Activated CD8-positive, alpha-beta T cell treated with anti-CD3 and anti-CD28 coated beads for 36 hours (primary cell): ENCODE results near the gene ZNF487. TPM values are rescaled to one million over a fixed set of nuclear protein-coding genes. Genes with fewer than 3 reads are reported as not detected.
"Not testable (repeated sequence)": the region's sequence is repeated elsewhere in the genome, so short reads cannot be mapped to it uniquely, and the experiment has no call there.

Source experiments
- ATAC-seq: fragments of 200-7000 bp; cut with Tn5 transposase; one replicate; pipeline ENCODE4 v1.10.0; 2021; ENCODE audit warnings: mild to moderate bottlenecking, moderate library complexity
- CTCF ChIA-PET: fragments of 350-600 bp; sonication (Branson Sonifier 250); formaldehyde crosslinking; loops from one replicate; lab custom pipeline; 2021; ENCODE audit warnings: antibody characterized with exemption; lab: Charles Lee
- POLR2A ChIA-PET: fragments of 350-600 bp; sonication (Branson Sonifier 250); formaldehyde crosslinking; loops from one replicate; lab custom pipeline; 2021; ENCODE audit warnings: antibody characterized with exemption; lab: Charles Lee
- DNase-seq: peaks from one replicate; pipeline ENCODE4 v3.0.0-alpha.2; 2020
- H3K27ac Mint-ChIP-seq: one replicate; pipeline ENCODE4 v1.8.0; 2021; ENCODE audit warnings: mild to moderate bottlenecking, mixed read lengths
- H3K27me3 Mint-ChIP-seq: one replicate; pipeline ENCODE4 v1.8.0; 2021; ENCODE audit warnings: mixed read lengths
- H3K36me3 Mint-ChIP-seq: one replicate; pipeline ENCODE4 v1.8.0; 2021; ENCODE audit warnings: low read depth, mixed read lengths
- H3K4me1 Mint-ChIP-seq: one replicate; pipeline ENCODE4 v1.8.0; 2021; ENCODE audit warnings: low read depth, mixed read lengths
- H3K4me3 Mint-ChIP-seq: one replicate; pipeline ENCODE4 v1.8.0; 2021; ENCODE audit warnings: mild to moderate bottlenecking, moderate library complexity, mixed read lengths
- H3K9me3 Mint-ChIP-seq: one replicate; pipeline ENCODE4 v1.8.0; 2021; ENCODE audit warnings: mixed read lengths
- CTCF ChIP-seq: fragments of 200-600 bp; IDR thresholded peaks from one replicate; pipeline ENCODE4 v1.8.0; 2022; ENCODE audit warnings: antibody characterized with exemption, mild to moderate bottlenecking
- intact Hi-C: fragments of 100-400 bp; cut with micrococcal nuclease; formaldehyde crosslinking; loops from one replicate; pipeline ENCODE4 v1.10.0; 2022
- total RNA-seq, 2 experiments: library from RNA; stranded (reverse); gene quantifications; one replicate each; pipeline ENCODE4 v1.2.3, GENCODE V29; 2021

ZNF487 gene
- total RNA-seq, 2 experiments from 2014 or later, result 1.4 to 1.9 TPM

GRCh38 chr10:43452356-43452914 lies 15.5 kb downstream of the ZNF487 start:
- Mint-ChIP-seq H3K9me3 (peaks cover 3% of the 10 kb centered on the region), H3K36me3 (peaks cover 13% of the 10 kb centered on the region), H3K27ac (peak overlapping the region; percentile 94), H3K27me3 (no peaks in the 10 kb centered on the region), H3K4me3 (peak overlapping the region; percentile 39), H3K4me1 (peaks cover 42% of the 10 kb centered on the region)
- TF ChIP-seq CTCF, result no peak
- ChIA-PET POLR2A (interaction anchor here (0.6 to 1.8 kb wide), 7 partner anchors 9 to 90 kb away, joined by 3 to 10 read pairs (median 3); partner anchors contain the start of gene ZNF487), CTCF (interaction anchor here (0.8 to 1.3 kb wide), 3 partner anchors 10 to 56 kb away, joined by 3 read pairs; no protein-coding TSS in a partner anchor)
- intact Hi-C loops, result no loop called here
- ATAC-seq (no peak), DNase-seq (no peak)

DNA sequence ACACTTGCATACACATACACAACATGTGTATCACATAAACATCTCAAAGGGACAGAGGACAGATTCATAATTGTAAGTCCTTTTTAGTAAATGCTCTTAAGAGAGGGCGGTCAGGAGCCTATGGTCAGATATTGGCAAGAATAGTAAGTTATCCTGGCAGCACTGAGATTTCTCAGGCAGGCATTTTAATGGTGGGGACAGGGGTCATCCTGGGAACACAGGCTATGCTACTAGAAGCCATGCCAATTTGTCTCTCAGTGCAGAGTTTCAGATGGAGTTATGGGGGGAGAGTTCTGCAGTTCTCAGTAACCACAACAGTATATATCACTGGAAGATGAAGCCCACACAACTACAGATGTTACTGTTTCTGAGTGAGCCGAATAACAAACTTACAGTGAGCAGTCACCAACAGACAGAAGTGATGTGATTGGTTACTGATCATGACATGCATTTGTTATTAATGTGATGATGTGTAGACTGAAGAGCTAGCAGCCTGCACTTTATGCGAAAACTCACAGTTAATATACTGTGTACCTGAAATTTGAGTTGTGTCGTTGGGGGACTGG lies 16.4 kb downstream of the ZNF487 start:
- H3K27me3 Mint-ChIP-seq, result no peaks in the 10 kb centered on the region

DNA sequence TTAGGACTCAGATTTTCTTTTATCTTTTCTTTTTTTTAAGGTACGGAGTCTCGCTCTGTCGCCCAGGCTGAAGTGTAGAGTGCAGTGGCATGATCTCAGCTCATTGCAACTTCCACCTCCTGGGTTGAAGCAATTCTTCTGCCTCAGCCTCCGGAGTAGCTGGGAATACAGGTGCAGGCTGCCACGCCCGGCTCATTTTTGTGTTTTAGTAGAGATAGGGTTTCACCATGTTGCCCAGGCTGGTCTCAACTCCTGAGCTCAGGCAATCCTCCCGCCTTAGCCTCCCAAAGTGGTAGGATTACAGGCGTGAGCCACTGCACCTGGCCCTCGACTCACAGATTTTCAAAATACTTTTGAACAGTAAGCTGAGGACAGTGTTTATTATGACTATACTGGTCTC lies 17.1 kb downstream of the ZNF487 start:
- Mint-ChIP-seq H3K4me1 (peaks cover 42% of the 10 kb centered on the region), H3K4me3 (peak overlapping the region; percentile 99), H3K27ac (peak overlapping the region; percentile 98), H3K36me3 (peaks cover 10% of the 10 kb centered on the region)
- H3K9me3 Mint-ChIP-seq, intact Hi-C loops, H3K27me3 Mint-ChIP-seq, ATAC-seq, DNase-seq: not testable (repeated sequence)
- CTCF ChIA-PET, result interaction anchor here (0.8 to 1.5 kb wide), 2 partner anchors 11 to 17 kb away, joined by 4 to 5 read pairs; partner anchors contain the start of gene ZNF487
- POLR2A ChIA-PET, result interaction anchor here (0.6 kb wide), 1 partner anchor 316 kb away, joined by 3 read pairs; the partner anchor contains the start of gene CSGALNACT2

More for the DNA sequence above, 16.4 kb downstream of the ZNF487 start:
- Mint-ChIP-seq H3K9me3 (no peaks in the 10 kb centered on the region), H3K4me3 (peak overlapping the region; percentile 72), H3K4me1 (peaks cover 42% of the 10 kb centered on the region), H3K36me3 (peaks cover 10% of the 10 kb centered on the region), H3K27ac (peak overlapping the region; percentile 94)
- ATAC-seq (peak; percentile 41), DNase-seq (peak; percentile 33)
- ChIA-PET POLR2A (interaction anchor here (0.6 to 1.8 kb wide), 3 partner anchors 10 to 316 kb away, joined by 3 to 10 read pairs (median 3); partner anchors contain the start of gene CSGALNACT2), CTCF (interaction anchor here (1.0 to 1.5 kb wide), 2 partner anchors 11 to 17 kb away, joined by 3 to 5 read pairs; partner anchors contain the start of gene ZNF487)
- TF ChIP-seq CTCF, result no peak
- intact Hi-C loops, result loop anchor here (1.0 kb wide), 1 partner anchor 32 kb away; no protein-coding TSS in a partner anchor

- DNase-seq, H3K27me3 Mint-ChIP-seq, intact Hi-C loops, H3K9me3 Mint-ChIP-seq, ATAC-seq: not testable (repeated sequence)
- H3K4me3 Mint-ChIP-seq, result peak overlapping the region; percentile 99
- H3K4me1 Mint-ChIP-seq, result peaks cover 42% of the 10 kb centered on the region
- H3K36me3 Mint-ChIP-seq, result peaks cover 10% of the 10 kb centered on the region
- H3K27ac Mint-ChIP-seq, result peak overlapping the region; percentile 98
- POLR2A ChIA-PET, result interaction anchor here (0.8 kb wide), 1 partner anchor 70 kb away, joined by 3 read pairs; no protein-coding TSS in a partner anchor
- CTCF ChIA-PET, result interaction anchor here (1.0 to 2.9 kb wide), 3 partner anchors 18 to 164 kb away, joined by 3 to 12 read pairs (median 10); no protein-coding TSS in a partner anchor
Measured at GRCh38 chr10:43456561-43456960, 19.6 kb downstream of the ZNF487 start.

DNA sequence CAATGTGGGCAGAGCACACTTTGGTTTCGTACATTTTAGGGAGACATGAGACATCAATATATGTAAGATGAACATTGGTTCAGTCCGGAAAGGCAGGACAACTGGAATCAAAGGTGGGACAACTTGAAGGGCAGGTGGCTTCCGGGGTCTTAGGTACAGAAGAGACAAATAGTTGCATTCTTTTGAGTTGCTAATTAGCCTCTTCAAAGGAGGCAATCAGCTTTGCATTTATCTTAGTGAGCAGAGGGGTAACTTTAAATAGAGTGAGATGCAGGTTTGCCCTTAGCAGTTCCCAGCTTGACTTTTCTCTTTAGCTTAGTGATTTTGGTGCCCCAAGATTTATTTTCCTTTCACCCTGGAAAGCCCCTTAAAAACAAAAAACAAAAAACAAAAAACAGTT lies 21.3 kb downstream of the ZNF487 start:
- ChIA-PET POLR2A (interaction anchor here (1.4 kb wide), 1 partner anchor 50 kb away, joined by 3 read pairs; no protein-coding TSS in a partner anchor), CTCF (interaction anchor here (1.0 to 2.9 kb wide), 7 partner anchors 9 to 165 kb away, joined by 3 to 12 read pairs (median 3); no protein-coding TSS in a partner anchor)
- intact Hi-C loops, result no loop called here
- Mint-ChIP-seq H3K4me1 (peaks cover 30% of the 10 kb centered on the region), H3K4me3 (no peak overlapping the region), H3K27ac (peak overlapping the region; percentile 2), H3K27me3 (no peaks in the 10 kb centered on the region), H3K9me3 (no peaks in the 10 kb centered on the region), H3K36me3 (peaks cover 10% of the 10 kb centered on the region)
- no peak for TF ChIP-seq CTCF
- ATAC-seq (no peak), DNase-seq (no peak)
